ENCODE measurements around the gene NRG2.

DNA sequence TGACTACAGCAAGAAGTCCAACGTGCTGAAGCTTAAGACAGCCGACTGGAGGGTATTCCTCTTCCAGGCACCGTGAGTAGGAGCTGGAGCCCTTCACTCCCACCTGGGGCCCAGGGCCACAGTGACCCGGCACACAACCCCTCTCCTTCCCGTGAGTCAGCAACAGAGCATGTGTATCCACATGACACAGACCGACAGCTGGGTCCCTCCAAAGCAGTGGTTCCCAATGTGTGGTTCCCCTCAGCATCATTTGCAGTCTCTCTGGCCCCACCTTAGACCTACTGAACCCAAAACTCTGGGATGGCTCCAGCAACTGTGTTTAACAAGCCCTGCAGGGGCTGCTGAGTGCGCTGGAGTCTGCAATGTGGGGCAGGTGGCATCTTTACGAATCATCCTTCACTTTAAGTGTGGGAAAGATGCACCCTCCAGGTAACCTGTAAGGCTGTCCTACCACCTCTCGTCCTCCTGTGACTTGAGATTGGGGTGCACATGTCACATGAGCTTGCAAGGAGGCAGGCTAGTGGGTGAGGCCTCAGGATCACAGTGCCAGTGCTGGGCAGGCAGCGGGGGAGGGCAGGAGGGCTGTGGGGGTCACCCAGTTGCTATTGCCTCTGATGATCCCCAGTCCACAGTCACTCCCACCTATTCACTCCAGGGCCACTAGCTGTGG, 205.3 kb downstream of the NRG2 start:
- TF ChIP-seq POLR2A (IDR thresholded peaks at IDR 0.05), result no peak
- TF ChIP-seq POLR2AphosphoS5 (IDR thresholded peaks at IDR 0.05), result no peak
- no peak for TF ChIP-seq CTCF (IDR thresholded peaks at IDR 0.05)
